Stimulated activated CD8-positive, alpha-beta memory T cell treated with anti-CD3 and anti-CD28 coated beads, Interleukin-12 subunit alpha, Interleukin-12 subunit beta, amount 100 ng/mL, for 4 hours (primary cell): Measurements from ENCODE around the gene C19orf85.
"Not testable (repeated sequence)": the region's sequence is repeated elsewhere in the genome, so short reads cannot be mapped to it uniquely, and the experiment has no call there.

Experiments used
- DNase-seq: peaks from one replicate; pipeline ENCODE4 v3.0.0-alpha.2; 2020; ENCODE audit warnings: low read depth

C19orf85 gene

GRCh38 chr19:55464662-55465054, at the start of gene C19orf85:
Gene C19orf85, minus strand, starts transcription at chr19:55464751. Its CDS starts 197 bp downstream, at chr19:55464554.
- no peak for DNase-seq

GRCh38 chr19:55508120-55508519, 43.6 kb upstream of the C19orf85 start:
- DNase-seq = no peak

- DNase-seq = no peak
Measured at GRCh38 chr19:55504981-55505380, 40.4 kb upstream of the C19orf85 start.

GRCh38 chr19:55504252-55504603, 39.7 kb upstream of the C19orf85 start:
- DNase-seq = no peak

GRCh38 chr19:55503502-55504251, 39.1 kb upstream of the C19orf85 start:
- peak; percentile 88 for DNase-seq

- no peak for DNase-seq
Measured at GRCh38 chr19:55503157-55503501, 38.6 kb upstream of the C19orf85 start.

GRCh38 chr19:55502197-55502952, 37.8 kb upstream of the C19orf85 start:
- DNase-seq = no peak

- no peak for DNase-seq
Measured at GRCh38 chr19:55500368-55500952, 35.9 kb upstream of the C19orf85 start.

- no peak for DNase-seq
Measured at GRCh38 chr19:55498246-55498840, 33.8 kb upstream of the C19orf85 start.

GRCh38 chr19:55497763-55498162, 33.2 kb upstream of the C19orf85 start:
- no peak for DNase-seq

- not testable (repeated sequence) for DNase-seq
Measured at GRCh38 chr19:55496820-55497219, 32.3 kb upstream of the C19orf85 start.

GRCh38 chr19:55495646-55496349, 31.2 kb upstream of the C19orf85 start:
- DNase-seq = no peak

GRCh38 chr19:55494172-55494761, 29.7 kb upstream of the C19orf85 start:
- DNase-seq = no peak

GRCh38 chr19:55493645-55494171, 29.2 kb upstream of the C19orf85 start:
- no peak for DNase-seq

- DNase-seq = no peak
Measured at GRCh38 chr19:55493052-55493644, 28.6 kb upstream of the C19orf85 start.

- DNase-seq = no peak
Measured at GRCh38 chr19:55492362-55492944, 27.9 kb upstream of the C19orf85 start.

- DNase-seq = no peak
Measured at GRCh38 chr19:55491546-55492360, 27.2 kb upstream of the C19orf85 start.

GRCh38 chr19:55490478-55491432, 26.2 kb upstream of the C19orf85 start:
- no peak for DNase-seq
